Neural cell (in vitro differentiated cells): Measurements from ENCODE around the gene RBMS3. TPM values are rescaled to one million over a fixed set of nuclear protein-coding genes. Genes with fewer than 3 reads are reported as not detected.

ENCODE experiments used
- H2AFZ ChIP-seq: fragments of 200-600, 300-800 bp; sonication (generic), shearing (Covaris generic); 2 replicates; pipeline ENCODE4 v1.6.0; 2014; ENCODE audit warnings: low read depth, mild to moderate bottlenecking, antibody characterized with exemption, low read length, moderate library complexity
- H3F3A ChIP-seq: fragments of 200-600 bp; shearing (Covaris generic); 2 replicates; pipeline ENCODE4 v1.6.1; 2016; ENCODE audit warnings: mild to moderate bottlenecking, moderate library complexity, mixed read lengths, antibody characterized with exemption, low read length; ENCODE audit not compliant: insufficient read depth, poor library complexity, severe bottlenecking
- H3K27ac ChIP-seq: fragments of 200-600, 300-800 bp; sonication (generic), shearing (Covaris generic); 2 replicates; pipeline ENCODE4 v1.5.1; 2014; ENCODE audit warnings: mild to moderate bottlenecking, low read length, moderate library complexity
- H3K27me3 ChIP-seq: fragments of 300-800, 200-600 bp; sonication (generic), shearing (Covaris generic); 2 replicates; pipeline ENCODE4 v1.6.0; 2014; ENCODE audit warnings: mild to moderate bottlenecking, low read depth, low read length, moderate library complexity; ENCODE audit not compliant: insufficient read depth
- H3K36me3 ChIP-seq: fragments of 300-800, 200-600 bp; sonication (generic), shearing (Covaris generic); 2 replicates; pipeline ENCODE4 v1.5.1; 2014; ENCODE audit warnings: mild to moderate bottlenecking, antibody characterized with exemption, low read length, moderate library complexity; ENCODE audit not compliant: insufficient read depth
- H3K4me2 ChIP-seq: fragments of 300-800, 200-600 bp; sonication (generic), shearing (Covaris generic); 2 replicates; pipeline ENCODE4 v1.6.0; 2014; ENCODE audit warnings: mild to moderate bottlenecking, low read length
- H3K4me3 ChIP-seq: fragments of 300-800, 200-600 bp; sonication (generic), shearing (Covaris generic); 2 replicates; pipeline ENCODE4 v1.5.1; 2014; ENCODE audit warnings: mild to moderate bottlenecking, low read length, moderate library complexity
- H3K79me2 ChIP-seq: fragments of 200-600 bp; shearing (Covaris generic); replicated peaks from 2 replicates; pipeline ENCODE4 v1.6.0; 2014; ENCODE audit warnings: mild to moderate bottlenecking, low read length, moderate library complexity; ENCODE audit not compliant: insufficient read depth
- H3K9ac ChIP-seq: fragments of 300-800, 200-600 bp; sonication (generic), shearing (Covaris generic); 2 replicates; pipeline ENCODE4 v1.6.1; 2016; ENCODE audit warnings: mild to moderate bottlenecking, low read length, mixed read lengths
- H3K9me2 ChIP-seq: fragments of 200-600 bp; shearing (Covaris generic); 2 replicates; pipeline ENCODE4 v1.6.1; 2016; ENCODE audit warnings: mild to moderate bottlenecking, low read length, mixed read lengths; ENCODE audit not compliant: insufficient read depth
- H3K9me3 ChIP-seq: fragments of 200-600, 300-800 bp; sonication (generic), shearing (Covaris generic); 2 replicates; pipeline ENCODE4 v1.6.1; 2016; ENCODE audit warnings: mild to moderate bottlenecking, mixed run types, low read length, moderate library complexity, mixed read lengths
- H4K20me1 ChIP-seq: fragments of 200-600 bp; shearing (Covaris generic); 2 replicates; pipeline ENCODE4 v1.6.1; 2016; ENCODE audit warnings: mild to moderate bottlenecking, mixed run types; ENCODE audit not compliant: insufficient read depth
- EP300 ChIP-seq: fragments of 450-650 bp; conservative IDR thresholded peaks from 2 replicates; pipeline ENCODE4 v1.6.1; 2014; ENCODE audit warnings: antibody characterized with exemption, mild to moderate bottlenecking, moderate library complexity; ENCODE audit not compliant: poor library complexity, severe bottlenecking
- EZH2 ChIP-seq: fragments of 200-600, 300-800 bp; shearing (Covaris generic), sonication (generic); IDR thresholded peaks from 2 replicates; pipeline ENCODE4 v1.6.1; 2014; ENCODE audit warnings: antibody characterized with exemption, low read length, borderline replicate concordance, mild to moderate bottlenecking; ENCODE audit not compliant: insufficient read depth, poor library complexity, severe bottlenecking
- MXI1 ChIP-seq: fragments of 450-650 bp; conservative IDR thresholded peaks from 2 replicates; pipeline ENCODE4 v1.6.1; 2014; ENCODE audit warnings: antibody characterized with exemption, mild to moderate bottlenecking; ENCODE audit not compliant: poor library complexity, severe bottlenecking
- POLR2AphosphoS5 ChIP-seq: IDR thresholded peaks from 2 replicates; pipeline ENCODE4 v1.6.1; 2012
- RAD21 ChIP-seq: fragments of 450-650 bp; conservative IDR thresholded peaks from 2 replicates; pipeline ENCODE4 v1.6.1; 2014; ENCODE audit warnings: antibody characterized with exemption, mild to moderate bottlenecking, moderate library complexity
- SMC3 ChIP-seq: fragments of 450-650 bp; conservative IDR thresholded peaks from 2 replicates; pipeline ENCODE4 v1.6.1; 2014; ENCODE audit warnings: antibody characterized with exemption, mild to moderate bottlenecking, moderate library complexity; ENCODE audit not compliant: poor library complexity
- TAF1 ChIP-seq: IDR thresholded peaks from 2 replicates; pipeline ENCODE4 v1.6.1; 2012; ENCODE audit warnings: low read depth
- polyA plus RNA-seq: library from polyadenylated mRNA; depleted of rRNA; stranded (reverse); fragments of >200 nt; gene quantifications from 2 replicates; pipeline ENCODE4 v1.2.3, GENCODE V29; 2014
- TF ChIP-seq, protein P1 (sequence below): fragments of 450-650 bp; IDR thresholded peaks from 2 replicates; pipeline ENCODE4 v1.5.1; 2014; ENCODE audit warnings: antibody characterized with exemption, mild to moderate bottlenecking, moderate library complexity; ENCODE audit not compliant: poor library complexity, severe bottlenecking
- TF ChIP-seq, protein P2 (sequence below): IDR thresholded peaks from 2 replicates; pipeline ENCODE4 v1.6.1; 2012; ENCODE audit warnings: borderline replicate concordance

Gene RBMS3
- polyA plus RNA-seq, 1 donor from 2014 or later: 0.53 TPM

GRCh38 chr3:29488922-29489321 is 208.1 kb downstream of the RBMS3 start:
- no peaks in the 10 kb centered on the region for H3K27me3 ChIP-seq
- H3K36me3 ChIP-seq: no peaks in the 10 kb centered on the region
- H3K9ac ChIP-seq: no peak overlapping the region
- H3K4me3 ChIP-seq: no peak overlapping the region
- H3K79me2 ChIP-seq: no peaks in the 10 kb centered on the region
- no peak overlapping the region for H3K27ac ChIP-seq
- no peaks in the 10 kb centered on the region for H3F3A ChIP-seq
- no peak for TF ChIP-seq POLR2AphosphoS5
- no peak for TF ChIP-seq EZH2
- no peak for TF ChIP-seq SMC3
- TF ChIP-seq, protein P1, sequence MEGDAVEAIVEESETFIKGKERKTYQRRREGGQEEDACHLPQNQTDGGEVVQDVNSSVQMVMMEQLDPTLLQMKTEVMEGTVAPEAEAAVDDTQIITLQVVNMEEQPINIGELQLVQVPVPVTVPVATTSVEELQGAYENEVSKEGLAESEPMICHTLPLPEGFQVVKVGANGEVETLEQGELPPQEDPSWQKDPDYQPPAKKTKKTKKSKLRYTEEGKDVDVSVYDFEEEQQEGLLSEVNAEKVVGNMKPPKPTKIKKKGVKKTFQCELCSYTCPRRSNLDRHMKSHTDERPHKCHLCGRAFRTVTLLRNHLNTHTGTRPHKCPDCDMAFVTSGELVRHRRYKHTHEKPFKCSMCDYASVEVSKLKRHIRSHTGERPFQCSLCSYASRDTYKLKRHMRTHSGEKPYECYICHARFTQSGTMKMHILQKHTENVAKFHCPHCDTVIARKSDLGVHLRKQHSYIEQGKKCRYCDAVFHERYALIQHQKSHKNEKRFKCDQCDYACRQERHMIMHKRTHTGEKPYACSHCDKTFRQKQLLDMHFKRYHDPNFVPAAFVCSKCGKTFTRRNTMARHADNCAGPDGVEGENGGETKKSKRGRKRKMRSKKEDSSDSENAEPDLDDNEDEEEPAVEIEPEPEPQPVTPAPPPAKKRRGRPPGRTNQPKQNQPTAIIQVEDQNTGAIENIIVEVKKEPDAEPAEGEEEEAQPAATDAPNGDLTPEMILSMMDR: no peak
- no peak for TF ChIP-seq EP300
- TF ChIP-seq, protein P2, sequence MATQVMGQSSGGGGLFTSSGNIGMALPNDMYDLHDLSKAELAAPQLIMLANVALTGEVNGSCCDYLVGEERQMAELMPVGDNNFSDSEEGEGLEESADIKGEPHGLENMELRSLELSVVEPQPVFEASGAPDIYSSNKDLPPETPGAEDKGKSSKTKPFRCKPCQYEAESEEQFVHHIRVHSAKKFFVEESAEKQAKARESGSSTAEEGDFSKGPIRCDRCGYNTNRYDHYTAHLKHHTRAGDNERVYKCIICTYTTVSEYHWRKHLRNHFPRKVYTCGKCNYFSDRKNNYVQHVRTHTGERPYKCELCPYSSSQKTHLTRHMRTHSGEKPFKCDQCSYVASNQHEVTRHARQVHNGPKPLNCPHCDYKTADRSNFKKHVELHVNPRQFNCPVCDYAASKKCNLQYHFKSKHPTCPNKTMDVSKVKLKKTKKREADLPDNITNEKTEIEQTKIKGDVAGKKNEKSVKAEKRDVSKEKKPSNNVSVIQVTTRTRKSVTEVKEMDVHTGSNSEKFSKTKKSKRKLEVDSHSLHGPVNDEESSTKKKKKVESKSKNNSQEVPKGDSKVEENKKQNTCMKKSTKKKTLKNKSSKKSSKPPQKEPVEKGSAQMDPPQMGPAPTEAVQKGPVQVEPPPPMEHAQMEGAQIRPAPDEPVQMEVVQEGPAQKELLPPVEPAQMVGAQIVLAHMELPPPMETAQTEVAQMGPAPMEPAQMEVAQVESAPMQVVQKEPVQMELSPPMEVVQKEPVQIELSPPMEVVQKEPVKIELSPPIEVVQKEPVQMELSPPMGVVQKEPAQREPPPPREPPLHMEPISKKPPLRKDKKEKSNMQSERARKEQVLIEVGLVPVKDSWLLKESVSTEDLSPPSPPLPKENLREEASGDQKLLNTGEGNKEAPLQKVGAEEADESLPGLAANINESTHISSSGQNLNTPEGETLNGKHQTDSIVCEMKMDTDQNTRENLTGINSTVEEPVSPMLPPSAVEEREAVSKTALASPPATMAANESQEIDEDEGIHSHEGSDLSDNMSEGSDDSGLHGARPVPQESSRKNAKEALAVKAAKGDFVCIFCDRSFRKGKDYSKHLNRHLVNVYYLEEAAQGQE: no peak
- no peak for TF ChIP-seq TAF1
- no peak for TF ChIP-seq MXI1
- TF ChIP-seq RAD21: no peak
- no peaks in the 10 kb centered on the region for H4K20me1 ChIP-seq
- no peaks in the 10 kb centered on the region for H3K9me3 ChIP-seq
- no peaks in the 10 kb centered on the region for H3K9me2 ChIP-seq
- no peak overlapping the region for H3K4me2 ChIP-seq
- H2AFZ ChIP-seq: no peak overlapping the region

- Histone ChIP-seq H3K4me2 (no peak overlapping the region), H2AFZ (no peak overlapping the region), H3K9me3 (no peaks in the 10 kb centered on the region), H3F3A (no peaks in the 10 kb centered on the region), H3K27ac (no peak overlapping the region), H3K27me3 (no peaks in the 10 kb centered on the region), H3K4me3 (no peak overlapping the region), H3K36me3 (no peaks in the 10 kb centered on the region), H3K79me2 (no peaks in the 10 kb centered on the region), H4K20me1 (no peaks in the 10 kb centered on the region), H3K9ac (no peak overlapping the region), H3K9me2 (no peaks in the 10 kb centered on the region)
- no peak for TF ChIP-seq MXI1
- TF ChIP-seq POLR2AphosphoS5: no peak
- TF ChIP-seq RAD21: no peak
- TF ChIP-seq EP300: no peak
- TF ChIP-seq, protein P2: no peak
Measured at GRCh38 chr3:29493109-29493508, 212.2 kb downstream of the RBMS3 start.
